Inflammatory macrophage treated with lipopolysaccharide for 1 hour (primary cell): Measurements from ENCODE around the gene PAM16.
"Not testable (repeated sequence)": the region's sequence is repeated elsewhere in the genome, so short reads cannot be mapped to it uniquely, and the experiment has no call there.

Experiments
- DNase-seq, 2 donors: peaks; one replicate each; pipeline ENCODE4 v3.0.0-alpha.2; 2020 to 2022

The PAM16 gene

DNA sequence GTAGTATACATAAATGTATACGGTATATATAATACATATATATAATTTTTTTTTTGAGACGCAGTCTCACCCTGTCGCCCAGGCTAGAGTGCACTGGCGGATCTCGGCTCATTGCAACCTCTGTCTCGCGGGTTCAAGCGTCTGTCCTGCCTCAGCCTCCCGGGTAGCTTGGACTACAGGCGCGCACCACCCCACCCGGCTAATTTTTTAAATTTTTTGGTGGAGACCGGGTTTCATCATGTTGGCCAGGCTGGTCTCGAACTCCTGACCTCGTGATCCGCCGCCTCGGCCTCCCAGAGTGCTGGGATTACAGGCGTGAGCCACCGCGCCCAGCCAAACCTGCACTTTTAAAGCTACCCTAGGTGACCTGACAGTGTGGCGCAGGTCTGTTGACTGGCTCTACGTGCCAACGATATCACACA is 745 bp downstream of the PAM16 start:
- DNase-seq: no peak

- DNase-seq: no peak
These were observed 1.8 kb downstream of the PAM16 start for GRCh38 chr16:4349332-4349731.

DNA sequence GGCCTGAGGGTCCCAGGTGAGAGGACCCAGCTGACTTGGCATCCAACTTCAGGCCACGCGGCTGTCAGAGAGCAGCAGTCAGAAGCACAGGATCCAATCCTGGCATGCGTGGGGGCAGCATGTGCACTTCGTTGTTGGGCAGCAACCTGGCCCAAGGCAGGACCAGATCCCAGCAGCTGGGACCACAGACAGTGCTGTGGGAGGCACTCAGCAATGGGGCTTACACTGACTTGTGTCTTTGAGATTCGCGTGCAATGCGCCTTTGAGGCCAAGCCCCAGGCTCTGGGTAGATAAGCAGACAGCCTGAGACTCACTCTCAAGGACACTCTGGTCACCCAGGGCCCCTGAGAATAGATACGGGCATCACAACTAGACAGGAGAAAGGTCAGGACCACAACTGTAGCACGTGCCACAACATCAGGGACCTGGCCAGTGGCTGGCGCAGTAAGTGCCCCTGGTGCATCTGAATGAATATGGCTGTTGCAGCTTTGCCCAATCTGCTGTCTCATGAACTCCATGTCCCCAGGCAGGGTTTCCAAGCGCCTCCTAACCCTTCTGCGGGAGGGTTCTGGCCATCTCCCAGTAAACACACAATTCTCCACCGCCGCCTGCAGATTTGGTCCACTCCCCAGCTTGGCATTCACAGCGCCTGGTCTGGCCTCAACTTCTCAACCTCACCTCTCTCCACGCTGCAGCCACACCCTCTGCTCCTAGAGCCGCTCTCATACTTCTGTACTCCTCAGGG is 3.2 kb downstream of the PAM16 start:
- no peak for DNase-seq

DNA sequence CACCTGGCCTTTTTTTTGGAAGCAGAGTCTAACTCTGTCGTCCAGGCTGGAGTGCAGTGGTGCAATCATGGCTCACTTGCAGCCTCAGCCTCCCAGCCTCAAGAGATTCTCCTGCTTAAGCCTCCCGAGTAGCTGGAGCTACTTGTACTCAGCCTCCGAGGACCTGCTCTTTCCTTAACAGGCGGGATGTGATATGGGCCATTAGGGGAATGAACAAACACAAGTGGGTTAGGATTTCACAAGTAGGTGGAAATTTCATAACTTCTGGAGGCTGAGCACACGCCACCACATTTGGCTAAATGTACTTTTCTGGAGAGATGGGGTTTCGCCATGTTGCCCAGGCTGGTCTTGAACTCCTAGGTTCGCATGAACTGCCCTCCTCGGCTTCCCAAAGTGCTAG is 4.1 kb downstream of the PAM16 start:
- DNase-seq: peak; percentile 80 to 86

- DNase-seq: peak; percentile 49 to 71
These were observed 5.0 kb downstream of the PAM16 start for GRCh38 chr16:4345836-4346781.

GRCh38 chr16:4344983-4345835 is 5.9 kb downstream of the PAM16 start:
- DNase-seq: no peak

GRCh38 chr16:4344300-4344982 is 6.7 kb downstream of the PAM16 start:
- not testable (repeated sequence) for DNase-seq

- no peak for DNase-seq
These were observed 8.0 kb downstream of the PAM16 start for GRCh38 chr16:4342866-4343744.

DNA sequence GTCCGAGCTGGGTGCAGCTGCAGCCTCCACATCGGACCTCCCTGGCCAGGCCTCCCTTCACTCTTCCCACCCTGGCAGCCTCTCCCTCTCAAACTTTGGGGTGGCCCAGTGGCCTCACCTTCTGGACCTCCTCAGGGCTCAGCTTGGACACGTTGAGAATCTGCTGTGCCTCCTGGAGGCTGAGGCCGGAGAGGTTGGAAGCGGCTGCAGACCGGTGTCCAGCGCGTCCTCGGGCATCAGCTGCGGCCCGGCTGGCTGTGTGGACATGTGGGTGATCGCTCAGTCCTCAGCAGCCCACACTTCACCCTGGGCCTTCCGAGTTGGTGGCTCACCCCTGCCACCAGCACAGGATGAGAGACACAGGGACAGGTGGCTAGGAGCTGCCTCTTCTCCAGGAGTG is 9.9 kb downstream of the PAM16 start:
- no peak for DNase-seq

DNA sequence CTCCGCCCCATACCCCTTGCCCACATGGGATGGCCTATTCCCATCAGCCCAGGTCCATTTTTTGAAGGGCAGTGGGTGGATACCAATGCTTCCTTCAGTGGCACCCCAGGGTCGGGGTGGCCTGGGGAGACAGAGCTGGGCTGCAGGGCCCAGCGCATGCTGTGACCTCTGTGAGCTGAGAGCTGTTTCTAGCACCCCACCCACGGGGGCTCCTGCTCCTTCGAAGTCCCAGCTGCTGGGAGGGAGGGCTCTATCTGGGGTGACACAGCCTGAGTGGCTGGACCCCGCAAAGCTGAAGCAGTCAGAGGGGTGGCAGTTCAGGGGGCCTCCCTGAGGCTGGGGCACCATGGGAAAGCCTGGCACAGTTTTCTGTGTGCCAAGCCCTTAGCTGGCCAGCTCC is 10.7 kb downstream of the PAM16 start:
- no peak for DNase-seq

DNA sequence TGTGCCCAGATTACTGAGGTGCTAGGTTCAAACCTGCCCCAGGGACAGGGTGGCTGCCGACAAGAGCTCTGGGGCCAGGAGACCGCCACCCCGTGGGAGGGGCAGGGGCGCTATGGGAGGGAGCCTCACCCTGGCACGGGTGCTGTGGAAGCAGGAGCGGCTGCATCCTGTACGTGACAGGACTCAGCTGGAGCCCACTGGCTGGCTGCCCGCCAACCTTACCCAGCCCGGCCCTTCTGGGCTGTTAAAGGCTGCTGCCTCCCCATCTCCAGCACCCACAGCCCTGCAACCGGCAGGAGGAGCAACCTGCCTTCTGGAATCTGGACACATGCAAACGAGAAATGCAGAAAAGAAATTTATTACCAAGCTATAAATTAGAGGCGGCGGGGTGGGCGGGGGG is 11.2 kb downstream of the PAM16 start:
- DNase-seq: no peak

DNA sequence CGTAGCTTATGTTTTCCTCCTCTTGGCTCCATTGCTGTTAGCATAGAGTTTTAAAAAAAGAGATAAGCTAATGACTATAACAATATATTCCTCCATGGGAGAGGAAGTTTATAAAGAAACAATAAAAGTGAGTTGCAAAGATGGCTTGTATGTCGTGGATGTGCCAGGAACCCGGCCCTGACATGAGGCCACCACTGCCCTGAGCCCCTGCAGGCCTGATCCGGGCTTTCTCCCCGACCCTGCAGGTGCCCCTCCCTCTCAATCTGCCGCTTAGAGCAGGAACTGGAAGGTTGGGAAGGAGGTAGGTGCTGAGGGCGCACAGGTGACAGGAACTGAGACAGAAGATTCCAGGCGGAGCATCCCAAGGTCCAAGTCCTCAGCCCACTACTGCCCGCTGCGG is 11.7 kb downstream of the PAM16 start:
- DNase-seq: no peak

GRCh38 chr16:4338712-4339299 is 12.3 kb downstream of the PAM16 start:
- no peak for DNase-seq

DNA sequence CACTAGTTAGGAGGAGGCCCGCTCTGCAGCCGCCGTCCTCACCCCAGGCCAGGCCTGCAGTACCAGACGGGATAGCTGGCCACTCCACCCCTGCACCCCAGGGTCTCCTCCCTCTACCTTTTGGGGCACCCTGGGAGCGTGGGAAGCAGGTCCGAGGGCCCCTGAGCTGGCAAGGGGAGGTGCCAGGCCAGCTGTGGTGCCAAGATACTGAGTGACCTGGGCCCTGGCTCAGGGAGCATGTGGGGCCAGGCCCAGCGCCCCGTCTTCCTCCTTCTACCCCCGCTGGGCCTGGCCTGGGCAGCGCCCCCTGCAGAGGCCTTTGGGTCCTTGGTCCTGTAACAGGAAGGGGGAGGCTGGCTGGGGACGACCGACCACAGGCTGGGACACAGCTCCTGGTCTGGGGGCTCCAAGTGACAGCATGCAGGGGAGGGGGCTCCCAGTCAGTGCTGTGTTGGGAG is 13.0 kb downstream of the PAM16 start:
- no peak for DNase-seq

DNA sequence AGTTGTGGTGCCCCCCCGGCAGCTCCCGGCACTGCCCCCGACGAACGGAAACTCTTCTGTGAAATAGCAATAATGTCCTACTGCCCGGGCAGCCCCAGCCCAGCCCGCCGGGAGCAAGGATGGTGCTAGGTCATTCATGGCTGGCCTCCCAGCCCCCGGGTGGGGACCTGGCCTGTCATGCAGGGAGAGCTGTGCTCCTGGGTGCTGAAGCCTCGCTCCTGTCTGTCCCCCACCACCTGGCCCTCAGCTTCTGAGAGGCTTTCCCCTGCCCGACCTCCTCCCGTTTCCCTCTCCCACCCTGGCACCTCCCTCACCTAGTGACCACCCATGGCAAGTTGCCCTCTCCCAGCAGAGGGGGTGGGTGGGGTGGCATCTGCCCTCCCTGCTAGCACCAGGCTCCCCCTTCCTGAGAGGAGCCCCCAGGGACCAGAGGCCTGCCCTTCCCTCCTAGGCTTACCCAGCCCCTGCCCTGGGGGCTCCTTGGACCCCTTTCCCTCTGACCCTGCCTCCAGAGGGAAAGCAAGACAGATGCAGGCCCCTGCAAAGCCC is 13.5 kb downstream of the PAM16 start:
- no peak for DNase-seq

- DNase-seq: no peak
These were observed 14.2 kb downstream of the PAM16 start for GRCh38 chr16:4336701-4337539.

GRCh38 chr16:4334724-4335495 is 16.2 kb downstream of the PAM16 start:
- DNase-seq: no peak

GRCh38 chr16:4333714-4334113 is 17.4 kb downstream of the PAM16 start:
- DNase-seq: not testable (repeated sequence)

- no peak for DNase-seq
These were observed 17.8 kb downstream of the PAM16 start for GRCh38 chr16:4333308-4333638.
